LoVo (cell line): ENCODE measurements around the gene PXK.
"Not testable (repeated sequence)": the region's sequence is repeated elsewhere in the genome, so short reads cannot be mapped to it uniquely, and the experiment has no call there.

ENCODE experiments used
- DNase-seq: peaks from one replicate; pipeline ENCODE4 v3.0.0-alpha.2; 2016; ENCODE audit warnings: low spot score

The PXK gene

DNA sequence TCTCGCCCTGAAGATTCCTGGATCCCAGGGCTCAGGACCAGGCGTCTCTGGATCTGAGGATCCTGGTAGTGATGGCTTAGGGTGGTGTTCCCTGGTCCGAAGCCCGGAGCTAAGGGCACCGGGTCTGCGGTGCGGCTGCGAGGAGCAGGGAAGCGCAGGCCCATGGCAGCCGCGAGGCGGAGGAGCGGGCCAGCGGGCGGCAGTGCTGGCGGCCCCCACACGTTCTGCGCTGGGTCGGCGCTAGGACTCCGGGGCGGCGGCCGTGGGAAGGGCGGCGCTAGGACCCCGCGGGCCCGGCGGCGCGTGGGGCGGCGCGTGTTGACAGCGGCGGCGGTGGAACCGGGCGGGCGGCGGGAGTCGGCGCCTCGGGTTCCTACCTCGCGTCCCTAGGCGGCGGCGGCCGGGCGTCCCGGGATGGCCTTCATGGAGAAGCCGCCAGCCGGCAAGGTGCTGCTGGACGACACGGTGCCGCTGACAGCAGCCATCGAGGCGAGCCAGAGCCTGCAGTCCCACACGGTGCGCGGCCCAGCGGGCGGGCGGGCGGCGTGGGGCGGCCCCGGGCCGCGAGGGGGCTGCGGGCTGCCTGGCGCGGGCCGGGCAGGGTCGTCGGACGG, at the start of gene PXK:
TSS of gene PXK (plus strand) at position 318 of the 614 bp plus-strand sequence. CDS start at position 415, 97 bp downstream.
- DNase-seq, result peak; percentile 79

DNA sequence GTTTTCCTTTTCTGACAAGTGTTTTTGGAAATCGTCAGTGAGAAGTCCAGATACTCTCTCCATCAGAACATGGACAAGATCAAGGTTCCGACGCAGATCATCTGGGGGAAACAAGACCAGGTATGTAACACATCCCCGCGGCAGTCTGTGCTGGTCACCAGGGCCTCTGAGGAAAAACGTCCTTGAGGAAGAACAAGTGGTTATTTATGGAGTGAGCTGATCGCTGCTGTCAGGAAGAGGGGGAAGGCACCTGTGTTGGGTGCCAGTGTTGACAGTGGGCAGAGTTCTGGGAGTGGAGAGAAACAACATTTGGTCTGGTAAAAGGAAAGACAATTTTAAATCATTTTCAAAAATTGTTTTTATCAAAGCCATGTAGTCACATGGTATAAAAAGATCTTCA, 47.4 kb upstream of the PXK start:
- no peak for DNase-seq

DNA sequence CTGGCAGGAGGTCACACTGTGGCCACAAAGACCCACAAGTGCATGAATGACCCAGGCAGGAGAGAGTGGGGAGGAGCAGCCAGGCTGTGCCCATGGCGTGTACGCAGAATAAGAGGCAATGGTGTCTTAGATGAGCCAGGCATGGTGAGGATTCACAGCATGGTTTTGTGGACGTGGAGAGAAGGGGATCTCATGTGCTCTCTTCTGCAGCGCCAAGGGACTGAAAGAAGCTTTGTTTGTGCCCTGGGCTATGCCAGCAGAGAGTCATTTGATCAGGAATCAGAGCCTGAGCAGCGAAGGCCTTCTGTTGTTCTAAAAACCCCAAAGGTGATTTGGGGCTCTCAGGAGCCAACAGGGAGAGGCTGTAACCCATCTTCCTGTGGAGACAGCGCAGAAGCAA, 45.3 kb upstream of the PXK start:
- DNase-seq, result no peak

DNA sequence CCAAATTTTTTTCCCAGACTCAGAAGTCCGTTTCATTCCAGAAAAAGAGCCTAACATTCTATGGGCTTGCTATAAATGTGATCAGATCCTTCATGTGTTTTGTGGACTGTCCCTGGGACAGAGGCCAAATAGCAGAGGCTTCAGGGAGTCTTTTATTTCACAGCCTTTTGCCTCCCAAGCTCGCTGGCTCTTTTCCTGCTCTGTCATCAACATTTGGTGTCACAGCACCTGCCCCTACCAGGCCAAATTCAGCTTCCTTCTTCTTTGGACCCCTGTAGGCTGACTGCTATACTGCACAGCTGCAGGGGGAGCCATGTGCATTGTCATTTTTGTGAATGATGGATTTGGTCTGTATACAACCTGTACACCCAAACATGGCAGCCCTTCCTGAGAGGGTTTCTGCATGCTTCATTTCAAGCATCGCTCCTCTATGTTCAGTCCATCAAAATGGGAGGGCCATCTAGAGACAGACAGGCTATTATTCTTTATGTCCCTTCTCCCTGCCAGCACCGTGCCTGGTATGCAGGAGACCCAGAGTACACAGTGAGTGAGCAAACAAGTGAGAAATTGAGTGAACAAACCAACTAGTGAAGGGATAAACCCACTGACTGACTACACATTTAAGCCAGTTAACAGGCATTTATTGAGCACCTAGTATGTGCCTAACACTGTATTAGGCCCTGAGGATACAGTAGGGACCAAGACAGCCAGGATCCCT, 44.5 kb upstream of the PXK start:
- DNase-seq, result no peak

DNA sequence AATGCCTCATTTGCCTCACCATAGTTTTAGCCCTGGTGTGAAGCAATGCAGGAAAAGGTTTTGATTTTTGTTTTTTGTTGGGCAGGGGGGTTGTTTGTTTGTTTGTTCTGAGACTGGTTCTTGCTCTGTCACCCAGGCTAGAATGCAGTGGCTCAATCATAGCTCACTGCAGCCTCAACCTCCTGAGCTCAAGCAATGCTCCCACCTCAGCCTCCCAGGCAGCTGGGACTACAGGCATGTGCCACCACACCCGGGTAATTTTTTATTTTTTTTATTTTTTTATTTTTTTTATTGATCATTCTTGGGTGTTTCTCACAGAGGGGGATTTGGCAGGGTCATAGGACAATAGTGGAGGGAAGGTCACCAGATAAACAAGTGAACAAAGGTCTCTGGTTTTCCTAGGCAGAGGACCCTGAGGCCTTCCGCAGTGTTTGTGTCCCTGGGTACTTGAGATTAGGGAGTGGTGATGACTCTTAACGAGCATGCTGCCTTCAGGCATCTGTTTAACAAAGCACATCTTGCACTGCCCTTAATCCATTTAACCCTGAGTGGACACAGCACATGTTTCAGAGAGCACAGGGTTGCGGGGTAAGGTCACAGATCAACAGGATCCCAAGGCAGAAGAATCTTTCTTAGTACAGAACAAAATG, 43.6 kb upstream of the PXK start:
- DNase-seq, result not testable (repeated sequence)

DNA sequence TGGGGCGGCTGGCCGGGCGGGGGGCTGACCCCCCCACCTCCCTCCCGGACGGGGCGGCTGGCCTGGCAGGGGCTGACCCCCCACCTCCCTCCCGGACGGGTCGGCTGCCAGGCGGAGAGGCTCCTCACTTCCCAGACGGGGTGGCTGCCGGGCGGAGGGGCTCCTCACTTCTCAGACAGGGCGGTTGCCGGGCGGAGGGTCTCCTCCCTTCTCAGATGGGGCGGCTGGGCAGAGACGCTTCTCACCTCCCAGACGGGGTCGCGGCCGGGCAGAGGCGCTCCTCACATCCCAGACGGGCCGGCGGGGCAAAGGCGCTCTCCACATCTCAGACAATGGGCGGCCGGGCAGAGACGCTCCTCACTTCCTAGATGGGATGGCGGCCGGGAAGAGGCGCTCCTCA, 42.2 kb upstream of the PXK start:
- not testable (repeated sequence) for DNase-seq

DNA sequence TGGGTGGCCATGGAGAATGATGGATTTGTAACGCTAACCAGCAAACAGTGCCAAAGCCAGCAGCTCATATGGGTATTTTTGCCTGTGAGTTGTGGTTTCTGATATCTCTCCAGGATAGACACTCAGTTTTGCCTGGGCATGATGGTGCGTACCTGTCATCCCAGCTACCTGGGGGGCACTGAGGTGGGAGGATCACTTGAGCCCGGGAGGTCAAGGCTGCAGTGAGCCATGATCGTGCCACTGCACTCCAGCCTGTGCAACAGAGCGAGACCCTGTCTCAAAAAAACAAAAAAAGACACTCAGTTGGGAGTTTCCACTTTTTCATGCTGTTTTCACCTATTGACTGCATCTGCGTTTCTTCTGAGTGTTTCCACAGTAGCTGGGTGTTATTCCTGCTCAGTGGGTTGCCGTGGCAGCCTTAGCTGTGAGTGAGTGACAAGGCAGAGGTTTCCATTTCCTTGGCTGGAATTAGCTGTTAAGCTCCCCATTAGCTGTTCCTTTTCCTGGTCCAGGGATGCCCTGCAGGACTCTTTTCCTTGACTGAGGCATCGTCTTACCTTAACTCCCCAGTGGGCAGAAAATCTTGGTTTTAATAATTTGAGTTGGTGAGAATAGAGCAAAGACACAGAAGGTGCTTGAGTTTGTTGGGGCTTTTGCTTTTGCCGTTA, 40.9 kb upstream of the PXK start:
- DNase-seq, result no peak

DNA sequence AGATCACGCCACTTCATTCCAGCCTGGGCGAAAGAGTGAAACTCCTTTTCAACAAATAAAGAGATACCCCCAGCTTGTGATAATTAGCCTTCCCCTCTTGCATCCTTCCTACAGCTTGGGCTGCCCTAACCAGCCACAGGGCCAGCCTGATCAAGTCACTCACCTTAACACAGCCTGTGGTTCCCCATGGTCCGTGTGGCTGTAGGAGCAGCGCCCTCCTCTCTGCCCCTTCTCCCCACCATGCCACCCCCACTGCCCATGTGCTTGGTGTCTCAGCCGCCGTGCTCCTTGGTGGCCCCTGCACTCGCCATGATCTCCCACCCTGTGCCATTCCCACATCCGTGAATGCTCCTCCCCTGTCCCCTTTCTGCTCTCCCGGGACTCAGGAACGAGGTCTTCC, 39.8 kb upstream of the PXK start:
- no peak for DNase-seq

DNA sequence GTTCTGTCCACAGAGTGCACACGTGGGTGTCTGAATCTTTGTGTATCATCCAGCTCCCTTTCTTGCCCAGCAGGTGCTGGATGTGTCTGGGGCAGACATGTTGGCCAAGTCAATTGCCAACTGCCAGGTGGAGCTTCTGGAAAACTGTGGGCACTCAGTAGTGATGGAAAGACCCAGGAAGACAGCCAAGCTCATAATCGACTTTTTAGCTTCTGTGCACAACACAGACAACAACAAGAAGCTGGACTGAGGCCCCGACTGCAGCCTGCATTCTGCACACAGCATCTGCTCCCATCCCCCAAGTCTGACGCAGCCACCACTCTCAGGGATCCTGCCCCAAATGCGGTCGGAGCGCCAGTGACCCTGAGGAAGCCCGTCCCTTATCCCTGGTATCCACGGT, 39.2 kb upstream of the PXK start:
- no peak for DNase-seq

DNA sequence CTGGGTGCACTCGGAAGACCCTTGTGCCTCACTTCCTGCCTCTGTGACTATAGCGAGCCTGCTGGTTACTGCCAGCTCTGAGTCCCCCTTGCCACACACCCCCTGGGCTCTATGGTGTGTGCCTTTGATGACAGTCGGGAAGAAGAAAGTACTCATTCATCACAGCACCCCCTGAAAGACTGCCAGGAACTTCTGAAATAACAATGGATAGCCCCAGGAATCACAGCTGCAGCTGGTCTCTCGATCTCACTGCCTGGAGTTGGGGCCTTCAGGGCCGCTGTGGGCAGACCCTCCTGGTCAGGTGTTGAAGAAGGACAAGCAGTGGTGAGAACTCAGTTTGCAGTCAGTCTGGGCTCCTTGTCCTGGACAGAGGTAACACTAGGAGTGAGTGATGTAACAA, 36.4 kb upstream of the PXK start:
- DNase-seq, result no peak

DNA sequence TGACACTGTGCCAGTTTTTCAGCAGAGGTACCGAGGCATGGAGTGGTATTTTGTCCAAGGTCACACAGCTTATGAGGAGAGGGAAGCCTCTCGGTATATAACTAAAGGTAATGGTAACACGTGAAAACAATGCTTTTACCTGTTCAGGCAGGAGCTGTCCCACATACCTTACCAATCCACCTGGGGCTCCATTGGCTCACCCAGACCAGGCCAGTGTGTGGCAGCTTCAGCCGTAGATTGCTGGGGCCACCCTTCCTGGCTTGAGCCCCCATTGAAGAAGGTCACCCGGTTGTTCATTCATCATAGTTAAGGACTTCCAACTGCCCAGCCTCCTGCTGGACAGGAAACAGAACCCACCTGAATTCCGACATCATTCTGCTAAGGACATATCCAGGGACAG, 35.8 kb upstream of the PXK start:
- no peak for DNase-seq

DNA sequence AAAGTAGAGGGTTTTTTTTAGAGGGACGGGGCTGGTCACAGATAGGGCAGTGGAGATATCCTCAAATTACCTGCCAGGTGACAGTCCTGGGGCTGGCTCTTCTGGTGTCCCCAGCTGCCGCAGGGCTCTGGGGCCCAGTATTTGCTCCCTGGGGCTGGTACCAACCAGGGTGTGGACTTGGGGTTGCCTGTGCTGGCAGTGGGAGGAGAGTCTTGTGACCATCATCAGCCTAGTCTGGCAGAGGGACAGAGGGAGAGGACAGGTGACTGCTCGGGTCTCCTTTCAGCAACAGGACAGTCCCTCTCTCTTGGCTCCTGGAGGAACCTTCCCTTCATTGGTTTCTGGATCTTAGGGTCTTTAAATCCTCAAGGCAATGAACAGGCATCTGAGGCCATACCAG, 34.5 kb upstream of the PXK start:
- DNase-seq, result no peak

DNA sequence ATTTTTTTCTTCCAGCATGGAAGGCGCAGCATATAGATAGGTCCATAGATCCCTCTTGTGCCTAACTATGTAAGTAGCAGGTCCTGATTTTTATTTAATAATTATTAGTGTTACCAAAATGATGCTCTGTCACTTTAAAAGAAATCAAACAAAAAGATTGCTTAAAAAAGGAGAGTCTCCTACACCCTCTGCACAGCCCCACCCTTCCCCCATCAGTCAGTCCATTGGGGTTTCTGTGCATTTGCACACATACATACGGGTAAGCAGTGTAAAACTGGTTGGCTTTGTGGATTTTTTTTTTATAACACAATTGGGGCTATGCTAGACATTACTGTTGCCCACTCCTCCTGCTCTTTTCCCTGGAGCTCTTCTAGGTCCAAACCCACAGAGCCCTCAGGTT, 33.6 kb upstream of the PXK start:
- DNase-seq, result no peak

DNA sequence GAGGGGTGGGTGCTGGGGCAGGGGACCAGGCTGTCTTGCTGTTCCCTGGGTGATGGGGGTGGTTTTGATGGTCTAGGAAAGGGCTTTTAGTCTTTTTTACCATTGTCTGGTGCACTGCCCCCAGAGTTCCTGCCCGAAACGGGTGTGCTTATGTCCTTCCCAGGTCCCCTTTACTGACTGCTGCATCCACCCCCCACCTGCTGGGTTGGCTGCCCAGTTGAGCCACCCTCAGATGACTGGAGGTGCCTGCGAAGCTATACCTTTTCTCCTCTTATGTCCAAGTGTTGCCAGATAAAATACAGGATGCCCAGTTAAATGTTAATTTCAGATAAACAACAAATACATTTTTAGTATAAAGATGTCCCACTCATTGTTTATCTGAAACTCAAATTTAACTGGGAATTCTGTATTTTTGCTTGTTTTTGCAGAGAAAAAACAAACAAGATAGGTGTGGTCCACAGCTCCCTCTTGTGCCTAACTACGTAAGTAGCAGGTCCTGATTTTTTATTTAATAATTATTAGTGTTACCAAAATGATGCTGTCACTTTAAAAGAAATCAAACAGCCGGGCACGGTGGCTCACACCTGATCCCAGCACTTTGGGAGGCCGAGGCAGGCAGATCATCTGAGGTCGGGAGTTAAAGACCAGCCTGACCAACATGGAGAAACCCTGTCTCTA, 32.7 kb upstream of the PXK start:
- DNase-seq, result peak; percentile 23

DNA sequence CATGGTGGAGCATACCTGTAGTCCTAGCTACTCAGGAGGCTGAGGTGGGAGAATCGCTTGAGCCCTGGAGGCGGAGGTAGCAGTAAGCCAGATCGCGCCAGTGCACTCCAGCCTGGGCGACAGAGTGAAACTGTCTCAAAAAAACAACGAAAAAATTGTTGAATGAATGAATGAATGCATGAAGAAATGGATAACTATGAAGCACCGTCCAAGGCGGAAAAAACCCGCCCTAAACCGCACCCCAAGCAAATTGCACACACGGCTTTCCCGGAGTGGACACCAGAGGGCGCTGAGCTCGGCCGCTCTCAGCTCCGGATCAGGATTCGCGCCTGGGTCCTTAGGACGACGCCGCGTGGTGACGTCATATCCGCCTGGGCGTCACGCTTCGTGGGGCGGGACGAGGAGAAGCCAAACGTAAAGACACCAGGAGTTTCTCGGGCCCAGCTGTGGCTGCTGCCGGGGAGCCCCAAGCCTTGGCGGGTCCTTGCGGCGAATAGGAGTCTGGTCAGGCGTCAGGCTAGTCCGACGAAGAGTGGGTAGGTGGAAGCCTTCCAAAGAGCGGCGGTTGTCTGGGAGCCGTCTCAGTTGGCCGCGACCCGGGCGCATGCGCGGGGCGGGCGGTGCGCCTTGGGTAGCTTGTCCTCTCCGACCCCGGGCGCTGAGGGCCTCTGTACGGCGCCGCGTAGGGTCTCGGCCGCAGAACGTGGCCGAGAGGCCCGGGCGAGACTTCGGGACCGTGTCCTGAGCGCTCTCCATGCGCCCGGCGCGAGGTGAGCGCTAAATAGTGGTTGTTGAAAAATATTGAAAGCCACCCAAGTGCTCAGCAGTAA, 26.6 kb upstream of the PXK start, which contains the start of the genes HTD2 and RPP14:
TSS of gene HTD2 (plus strand) at position 639 of the 830 bp plus-strand sequence. CDS start 11,094 bp downstream, outside the sequence.
TSS of gene RPP14 (plus strand) at position 364 of the 830 bp plus-strand sequence. CDS start 4,085 bp downstream, outside the sequence.
- DNase-seq, result peak; percentile 97

DNA sequence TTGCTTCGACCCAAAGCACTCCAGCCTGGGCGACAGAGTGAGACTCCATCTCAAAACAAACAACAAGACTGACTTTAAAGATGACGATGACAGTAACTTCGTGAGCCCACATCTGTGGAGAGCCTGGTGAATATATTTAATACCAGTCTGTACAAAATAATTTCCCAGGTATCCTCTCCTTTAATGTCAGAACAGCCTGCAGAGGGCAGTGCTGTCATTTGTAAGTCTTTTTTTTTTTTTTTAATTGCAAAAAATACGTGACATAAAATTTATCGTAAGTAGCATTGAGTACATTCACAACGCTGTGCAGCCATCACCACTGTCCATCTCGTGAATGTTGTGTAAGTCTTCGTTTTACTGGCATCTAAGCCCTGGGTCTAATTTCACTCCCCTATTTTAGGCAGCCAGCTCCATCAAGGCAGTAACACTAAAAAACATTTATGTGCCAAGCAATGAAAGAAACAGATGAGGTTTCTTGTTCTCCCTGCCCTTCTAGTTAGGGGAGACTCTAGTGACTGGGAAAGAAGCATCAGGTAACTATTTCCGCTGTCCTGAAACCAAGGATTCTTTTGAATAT, 25.0 kb upstream of the PXK start:
- peak; percentile 44 for DNase-seq

DNA sequence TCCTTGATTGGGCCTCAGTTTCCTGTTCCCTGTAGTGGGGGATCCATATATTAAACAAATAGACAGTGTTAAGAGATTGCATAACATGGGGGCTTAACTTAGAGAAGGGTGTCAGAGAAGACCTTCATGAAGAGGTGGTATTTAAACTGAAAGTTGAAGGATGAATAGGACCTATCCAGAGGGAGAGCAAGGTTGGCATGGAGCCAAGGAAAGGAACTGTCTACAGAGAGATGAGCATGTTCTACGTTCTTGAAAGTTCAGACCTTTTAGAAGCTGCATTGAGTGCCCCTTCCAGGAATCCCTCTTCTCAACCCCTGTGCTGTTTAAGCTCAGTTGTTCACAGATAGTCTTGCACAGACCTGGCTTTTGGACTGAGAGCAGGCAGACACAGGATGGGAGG, 24.0 kb upstream of the PXK start:
- DNase-seq, result no peak

DNA sequence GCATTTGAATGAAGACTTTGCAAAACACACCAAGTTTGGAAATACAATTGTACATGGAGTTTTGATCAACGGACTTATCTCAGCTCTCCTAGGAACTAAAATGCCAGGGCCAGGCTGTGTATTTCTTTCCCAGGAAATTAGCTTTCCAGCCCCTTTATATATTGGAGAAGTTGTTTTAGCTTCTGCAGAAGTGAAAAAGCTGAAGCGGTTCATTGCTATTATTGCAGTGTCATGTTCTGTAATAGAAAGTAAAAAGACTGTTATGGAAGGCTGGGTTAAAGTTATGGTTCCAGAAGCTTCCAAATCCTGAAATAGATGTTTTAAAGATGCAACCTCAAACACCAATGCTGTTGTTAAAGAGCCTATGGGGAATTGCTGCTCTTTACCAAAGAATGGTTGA, 14.9 kb upstream of the PXK start:
- DNase-seq, result no peak

DNA sequence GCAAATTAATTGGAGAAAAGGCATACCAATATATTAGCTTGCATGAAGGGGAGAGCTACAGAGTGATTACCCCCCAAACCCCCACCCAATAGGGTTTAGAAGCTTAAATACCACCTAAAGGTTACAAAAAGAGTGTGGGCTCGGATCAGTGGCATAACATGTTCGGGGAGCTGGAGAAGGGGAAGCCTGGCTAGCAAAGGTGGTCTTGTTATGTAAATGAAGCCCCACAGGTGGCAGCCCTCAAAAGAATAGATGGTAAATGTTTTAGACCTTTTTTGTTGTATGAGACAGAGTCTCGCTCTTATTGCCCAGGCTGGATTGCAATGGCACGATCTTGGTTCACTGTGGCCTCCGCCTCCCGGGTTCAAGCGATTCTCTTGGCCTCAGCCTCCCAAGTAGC, 10.9 kb upstream of the PXK start:
- no peak for DNase-seq

DNA sequence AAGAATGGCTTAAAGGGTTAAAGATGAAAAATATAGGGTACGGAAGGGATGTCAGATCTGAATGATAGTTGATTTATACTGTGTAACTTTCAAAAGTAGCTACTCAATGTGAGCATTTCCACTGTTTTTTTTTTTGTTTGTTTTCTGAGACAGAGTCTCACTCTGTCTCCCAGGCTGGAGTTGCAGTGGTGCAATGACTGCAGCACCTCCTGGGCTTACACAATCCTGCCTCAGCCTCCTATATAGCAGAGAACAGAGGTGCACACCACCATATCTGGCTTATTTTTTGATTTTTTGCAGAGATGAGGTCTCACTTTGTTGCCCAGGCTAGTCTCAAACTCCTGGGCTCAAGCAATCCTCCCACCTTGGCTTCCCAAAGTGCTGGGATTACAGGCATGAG, 9.9 kb upstream of the PXK start:
- no peak for DNase-seq
